NCI-H2029 treated with DMSO at 0.1 percent for 48 hours (cell line): ENCODE results near the gene GIT1.

Experiments
- DNase-seq: peaks from one replicate; lab custom pipeline; 2025; lab: John Stamatoyannopoulos, UW

Gene GIT1

DNA sequence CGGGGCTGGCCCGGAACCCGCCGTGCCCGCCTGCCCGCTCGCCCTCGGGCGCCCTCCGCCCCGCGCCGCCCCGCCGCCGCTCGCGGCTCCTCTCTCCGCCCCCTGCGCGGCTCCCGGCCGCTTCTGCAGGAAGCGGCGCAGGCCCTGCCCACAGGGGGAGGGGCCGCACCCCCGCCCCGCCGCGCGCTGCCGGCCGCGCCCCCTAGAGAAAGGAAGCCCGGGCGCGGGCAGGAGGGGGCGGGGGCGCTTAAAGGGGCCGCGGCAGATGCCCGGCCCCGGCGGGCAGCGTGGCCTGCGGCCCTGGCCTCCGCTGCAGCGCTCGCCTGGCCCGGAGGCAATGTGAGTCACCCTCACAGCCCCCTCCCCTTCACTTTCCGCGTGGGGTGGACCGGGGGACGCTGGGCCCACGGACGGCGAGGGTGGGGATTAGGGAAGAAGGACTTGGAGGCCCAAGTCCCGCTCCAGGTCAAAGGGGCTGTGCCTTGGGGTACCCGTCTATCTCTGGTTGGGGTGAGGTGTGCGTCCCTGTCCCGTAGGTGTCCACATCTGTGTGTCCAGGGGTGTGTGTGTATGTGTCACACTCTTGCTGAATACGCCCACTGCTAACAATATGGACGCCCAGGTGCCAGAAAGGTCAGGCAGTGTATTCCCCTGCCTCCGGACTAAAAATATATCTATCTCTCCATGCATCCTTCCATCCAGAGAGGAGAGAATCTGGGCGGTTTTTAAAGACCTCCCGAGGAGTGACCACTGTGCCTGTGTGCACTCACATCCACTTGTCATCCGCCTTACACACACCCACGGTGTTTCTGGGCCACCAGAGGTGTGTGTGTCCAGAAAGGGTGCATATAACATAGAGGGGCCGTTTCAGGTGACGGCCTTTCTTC is at the start of gene GIT1:
Gene GIT1, minus strand, starts transcription at position 125 of the 887 bp plus-strand sequence. CDS start 270 bp downstream, outside the sequence.
- peak; percentile 23 for DNase-seq

- DNase-seq = no peak
Observed at GRCh38 chr17:29633886-29634285, 44.4 kb upstream of the GIT1 start.

DNA sequence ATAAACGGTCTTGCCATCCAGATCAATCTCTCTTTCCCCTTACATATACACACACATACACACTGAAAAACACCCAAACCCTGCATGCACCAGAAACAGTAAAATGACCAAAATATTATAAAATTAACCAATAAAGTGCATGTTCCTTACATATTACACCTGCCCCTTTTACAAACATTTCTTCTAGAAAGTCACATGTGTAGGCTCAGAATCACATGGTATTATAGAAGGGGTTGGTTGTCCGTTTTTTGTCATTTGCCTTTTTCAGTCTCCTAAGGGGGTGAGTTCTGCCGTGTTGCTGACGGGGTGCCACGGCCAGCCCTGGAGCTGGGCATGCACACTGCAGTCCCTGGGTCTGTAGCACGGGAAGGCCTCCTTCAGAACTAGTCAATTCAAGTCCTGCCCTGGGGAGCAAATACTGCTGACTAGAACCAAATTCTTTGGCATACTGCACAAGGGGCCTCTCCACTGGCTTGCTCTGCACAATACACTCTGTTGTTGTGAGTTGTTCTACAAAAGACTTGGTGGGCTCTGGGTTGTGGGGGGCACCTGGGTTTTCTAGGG is 41.3 kb upstream of the GIT1 start:
- DNase-seq = no peak

DNA sequence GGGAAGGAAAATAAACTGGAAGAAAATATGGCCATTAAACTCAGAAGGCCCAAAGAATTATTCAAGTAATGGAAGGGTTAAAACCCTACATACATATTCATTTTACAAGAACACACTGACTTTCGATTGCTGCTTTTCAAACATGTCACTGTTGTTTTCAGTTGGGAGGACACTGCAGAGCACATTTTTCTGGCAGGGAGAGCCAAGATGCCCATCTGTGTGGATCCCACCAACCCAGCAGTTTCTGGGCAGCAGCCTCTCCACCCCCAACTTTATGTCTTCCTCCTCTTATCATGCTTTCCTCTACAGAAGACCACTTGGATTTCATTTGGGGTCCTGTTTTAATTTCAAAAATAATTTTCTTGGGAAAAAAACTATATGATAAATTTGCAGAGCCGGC is 40.4 kb upstream of the GIT1 start:
- DNase-seq = no peak

GRCh38 chr17:29628644-29629043 is 39.2 kb upstream of the GIT1 start:
- no peak for DNase-seq

DNA sequence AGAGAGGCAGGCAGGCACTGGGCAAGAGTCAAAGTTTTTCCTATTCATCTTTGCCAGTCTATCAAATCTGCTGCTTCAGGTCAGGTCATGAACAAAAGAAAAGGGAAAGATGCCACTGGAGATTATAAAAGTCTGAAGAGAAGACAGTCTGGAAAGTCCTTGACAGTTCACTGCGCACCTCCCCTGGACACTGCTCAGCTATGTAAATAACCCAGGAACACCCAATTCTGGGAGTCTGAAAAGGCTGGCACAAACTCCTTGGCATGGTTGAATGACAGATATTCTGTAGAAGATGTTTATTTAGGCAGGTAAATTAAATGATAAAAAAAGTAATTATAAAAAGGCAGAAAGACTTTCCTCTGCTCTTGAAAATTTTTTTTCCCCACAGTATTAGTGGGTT is 38.5 kb upstream of the GIT1 start:
- DNase-seq = no peak

DNA sequence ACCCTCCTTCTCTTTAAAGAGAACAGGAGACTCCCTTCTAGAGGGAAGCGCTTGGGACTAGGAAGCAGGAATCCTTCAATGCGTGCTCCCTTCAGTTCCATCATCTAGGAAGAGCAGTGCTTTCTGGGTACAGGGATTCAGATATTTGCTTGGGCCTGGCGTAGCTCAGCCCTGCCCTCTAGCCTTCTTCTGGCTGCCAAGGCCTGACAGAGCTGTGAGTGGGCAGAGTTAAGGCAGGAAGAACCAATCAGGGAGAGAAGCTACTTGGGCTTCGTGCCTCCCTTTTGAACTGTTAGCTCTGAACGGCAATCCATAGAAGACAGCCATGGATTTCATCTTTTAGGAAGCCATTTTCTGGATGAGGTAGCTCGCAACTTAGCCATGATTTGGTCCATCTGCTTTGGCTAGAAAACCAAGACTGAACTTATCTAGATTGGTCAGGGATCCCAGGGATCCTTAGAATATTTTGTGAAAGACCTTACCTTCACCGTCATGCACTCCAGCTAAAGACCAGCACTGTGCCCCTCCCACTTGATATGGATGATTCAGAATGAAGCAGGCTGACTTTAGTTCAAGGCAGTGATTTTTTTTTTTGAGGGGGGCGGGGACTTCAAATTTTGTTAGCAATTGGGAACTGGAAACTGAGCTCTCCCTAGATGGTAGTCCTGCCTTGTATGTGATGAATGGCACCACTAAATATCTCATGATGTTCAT is 35.7 kb upstream of the GIT1 start:
- DNase-seq = no peak

GRCh38 chr17:29624586-29624985 is 35.1 kb upstream of the GIT1 start:
- no peak for DNase-seq

DNA sequence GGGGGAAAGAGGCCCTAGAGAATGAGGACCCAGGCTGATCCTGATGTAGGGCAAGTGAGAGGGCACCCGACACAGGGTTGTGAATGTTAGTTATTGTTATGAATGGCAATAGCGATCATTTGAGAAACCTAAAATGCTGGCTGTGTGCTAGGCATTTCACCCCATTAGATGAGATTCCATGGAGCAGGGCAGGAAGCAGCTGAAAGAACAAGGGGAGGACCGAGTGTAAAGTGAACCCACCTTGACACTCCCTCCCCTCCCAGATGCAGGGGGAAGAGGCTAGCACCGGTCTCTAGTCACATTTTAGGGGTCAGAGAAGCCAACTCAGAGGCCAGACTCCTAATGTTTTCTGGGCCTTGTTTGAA is 33.8 kb upstream of the GIT1 start:
- DNase-seq = no peak

DNA sequence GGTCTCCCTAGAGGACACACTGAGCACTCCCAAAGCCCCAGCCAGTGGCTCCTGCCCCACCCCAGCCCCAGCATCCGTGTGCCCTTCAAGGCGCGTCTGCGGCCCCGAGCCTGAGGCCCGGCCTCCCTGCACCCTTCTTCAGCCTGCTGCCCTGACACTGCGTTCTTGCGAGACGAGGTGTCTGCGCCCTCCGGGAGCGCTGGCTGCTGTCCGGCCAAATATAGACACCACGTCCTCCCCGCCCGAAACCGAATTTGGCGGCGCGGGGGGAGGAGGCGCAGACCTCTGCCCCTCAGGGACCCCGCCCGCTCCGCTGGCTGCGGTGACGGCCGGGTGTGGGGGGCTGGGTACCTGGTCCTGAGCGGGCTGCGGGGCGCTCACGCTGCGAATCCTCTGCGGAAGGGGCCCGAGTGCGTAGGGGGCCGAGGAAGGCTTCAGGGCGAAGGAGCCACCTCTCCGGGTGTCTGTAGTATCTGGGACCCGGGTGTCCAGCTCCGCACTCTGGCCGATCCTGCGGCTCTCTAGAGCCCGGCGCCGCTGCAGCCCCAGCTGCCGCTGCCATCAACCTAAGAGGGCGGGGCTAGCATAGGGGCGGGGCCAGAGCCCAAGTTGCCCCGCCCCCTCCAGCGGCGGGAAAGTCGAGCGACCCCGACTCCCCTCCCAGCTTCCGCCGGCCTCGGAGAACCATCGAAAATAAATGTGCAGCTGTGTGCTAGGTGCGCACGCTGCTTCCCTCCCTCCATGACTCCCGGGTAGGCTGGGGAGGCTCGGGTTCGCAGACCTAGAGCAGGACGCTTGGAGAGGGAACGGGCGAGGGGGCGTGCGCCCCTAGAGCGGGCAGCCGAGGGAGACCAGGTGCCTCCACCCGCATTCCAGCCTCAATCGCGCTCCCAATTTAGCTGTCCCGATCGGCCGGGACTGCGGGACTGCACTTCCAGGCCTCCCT is 33.2 kb upstream of the GIT1 start, which contains the start of gene CORO6:
Gene CORO6, minus strand, starts transcription at position 576 of the 946 bp plus-strand sequence. CDS start 1,491 bp downstream, outside the sequence.
- no peak for DNase-seq

GRCh38 chr17:29621751-29622194 is 32.3 kb upstream of the GIT1 start:
- no peak for DNase-seq

DNA sequence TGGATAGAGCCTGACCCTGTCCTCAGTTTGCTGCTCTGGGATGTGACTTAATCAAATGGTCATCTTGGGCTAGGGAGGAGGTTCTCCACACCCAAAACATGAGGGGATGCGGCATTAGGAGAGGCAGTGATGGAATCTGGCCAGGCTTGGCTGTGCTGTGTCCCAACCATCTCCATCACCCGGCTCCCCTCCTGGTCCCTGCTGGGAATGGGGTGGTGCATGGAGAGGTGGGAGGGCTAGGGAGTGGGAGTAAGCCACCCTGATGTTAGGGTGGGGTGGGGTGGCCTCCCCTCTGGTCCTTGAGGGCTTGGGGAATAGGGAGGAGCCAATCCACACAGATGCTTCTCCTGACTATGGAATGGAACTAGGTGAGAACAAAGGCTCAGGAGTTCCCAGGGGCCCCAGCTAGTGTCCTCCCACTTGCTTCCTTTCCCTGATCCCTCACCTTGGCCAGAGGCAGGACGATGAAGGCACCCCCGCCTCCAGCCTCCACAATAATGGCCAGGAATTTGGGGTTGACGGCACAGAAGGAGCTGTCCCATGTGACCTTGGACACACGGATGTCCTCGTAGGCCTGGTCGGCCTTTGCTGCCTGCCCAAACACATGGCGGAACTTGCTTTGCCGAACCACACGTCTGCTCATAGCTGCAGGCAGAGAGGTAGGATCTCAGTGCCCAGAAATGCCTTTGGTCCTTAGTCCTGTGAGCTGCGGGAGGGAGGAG is 31.5 kb upstream of the GIT1 start:
- DNase-seq = no peak

- no peak for DNase-seq
Observed at GRCh38 chr17:29620271-29620670, 30.8 kb upstream of the GIT1 start.

DNA sequence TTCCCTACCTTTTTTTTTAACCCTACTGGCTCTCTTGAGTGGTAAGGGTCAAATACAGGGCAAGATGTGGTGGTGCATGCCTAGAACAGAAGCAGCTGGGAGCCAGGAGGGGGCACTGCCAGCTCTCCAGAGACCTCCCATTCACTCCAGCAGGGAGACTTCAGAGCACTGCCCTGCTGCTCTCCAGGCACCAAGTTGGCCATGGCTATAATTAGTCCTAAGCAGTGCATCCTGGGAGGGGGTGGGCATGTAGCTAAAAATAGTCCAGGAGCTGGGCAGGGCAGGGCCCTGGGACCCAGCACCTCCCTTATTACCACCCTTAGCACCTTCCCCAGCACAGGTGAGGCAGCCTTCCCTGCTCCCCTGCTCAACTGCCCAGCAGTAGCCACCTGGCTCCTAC is 29.8 kb upstream of the GIT1 start:
- DNase-seq = no peak

DNA sequence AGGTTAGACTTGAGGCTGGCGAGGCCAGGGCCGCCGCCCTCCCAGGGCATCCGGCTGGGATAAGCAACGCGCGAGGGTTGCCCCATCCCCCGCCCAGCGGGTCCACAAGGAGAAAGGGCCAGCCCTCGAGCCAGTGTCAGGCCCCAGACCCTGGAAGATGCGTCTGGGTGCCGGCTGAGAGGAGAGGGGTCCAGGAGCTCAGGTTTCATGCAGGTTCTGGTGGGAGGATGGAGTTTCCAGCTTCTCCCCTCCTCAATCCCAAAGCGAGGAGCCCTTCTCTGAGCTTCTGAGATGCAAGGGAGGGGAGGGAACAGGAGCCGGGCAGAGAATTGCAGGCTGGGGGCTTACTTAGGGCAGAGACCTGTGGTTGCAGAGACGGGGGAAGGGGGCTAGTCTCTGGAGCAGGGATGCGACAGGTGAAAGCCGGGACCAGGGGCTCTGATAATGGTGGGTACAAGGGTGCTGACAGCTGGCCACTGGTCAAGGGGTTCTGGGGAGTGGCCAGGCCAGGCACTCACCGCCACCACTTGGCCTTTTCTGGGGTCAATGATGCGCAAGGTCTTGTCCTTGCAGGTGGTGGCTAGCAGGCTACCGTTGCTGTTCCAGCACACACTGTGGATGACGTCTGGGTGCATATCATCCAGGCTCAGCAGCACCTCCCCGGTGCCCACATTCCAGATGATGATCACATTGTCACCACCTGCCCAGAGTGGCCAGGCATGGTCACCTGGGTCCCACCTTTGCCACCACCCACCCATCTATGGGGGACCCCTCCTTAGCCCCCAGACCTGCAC is 29.0 kb upstream of the GIT1 start:
- DNase-seq = no peak

DNA sequence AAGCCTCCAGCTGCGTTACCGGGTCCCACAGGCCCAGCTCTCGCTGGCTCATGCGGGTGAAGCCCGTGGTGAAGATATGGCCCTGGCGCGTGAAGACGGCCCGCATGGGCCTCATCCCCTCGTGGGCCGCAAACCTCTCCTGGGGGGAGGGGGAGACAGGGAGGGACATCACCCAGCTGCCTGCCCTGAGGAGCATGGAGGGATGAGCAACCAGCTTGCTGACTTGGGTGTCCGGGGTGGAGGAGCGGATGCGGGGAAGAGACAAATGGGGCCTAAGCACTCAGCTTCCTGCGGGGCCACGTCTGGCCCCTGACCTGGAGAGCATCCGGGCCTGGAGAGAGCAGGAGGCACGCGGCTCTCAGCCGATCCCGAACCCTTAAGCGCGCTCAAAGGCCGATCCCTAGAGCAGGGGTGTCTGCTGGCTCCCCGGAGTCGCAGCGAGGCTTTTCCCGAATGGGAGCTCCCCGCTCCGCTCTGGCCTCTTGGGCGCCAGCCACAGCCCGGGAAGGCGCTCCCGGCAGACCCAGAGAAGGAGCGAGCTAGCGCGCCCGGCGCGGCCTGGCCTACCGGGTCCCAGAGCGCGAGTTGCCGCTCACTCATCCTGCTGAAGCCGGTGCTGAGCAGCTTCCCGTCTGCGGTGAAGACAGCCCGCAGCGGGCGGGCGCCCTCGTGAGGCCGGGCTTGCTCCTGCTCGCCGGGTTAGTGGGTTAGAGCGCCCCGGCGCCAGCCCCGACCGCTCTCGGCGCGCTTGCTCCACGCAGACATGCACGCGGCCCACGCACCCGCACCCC is 28.2 kb upstream of the GIT1 start:
- DNase-seq = peak; percentile 13

DNA sequence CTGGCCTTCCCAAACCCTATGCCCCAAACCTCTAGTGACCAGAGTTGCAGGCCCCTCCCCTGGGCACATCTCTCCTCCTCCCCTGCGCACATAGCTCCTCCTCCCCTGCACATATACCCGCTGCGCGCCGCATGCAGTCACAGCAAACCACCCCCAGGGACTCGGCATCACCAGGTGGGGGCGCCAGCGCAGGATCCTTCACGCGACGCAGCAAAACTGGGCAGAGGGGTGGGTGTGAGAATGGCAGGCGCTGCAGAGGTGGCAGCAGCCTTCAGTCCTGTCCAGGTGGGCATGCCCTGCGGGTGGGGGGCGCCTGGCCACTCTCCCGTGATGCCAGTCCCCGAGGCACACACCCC is 27.7 kb upstream of the GIT1 start:
- peak; percentile 40 for DNase-seq

GRCh38 chr17:29616300-29617048 is 27.0 kb upstream of the GIT1 start:
- DNase-seq = no peak
